ENCODE results near the gene BABAM2. TPM values are rescaled to one million over a fixed set of nuclear protein-coding genes. Genes with fewer than 3 reads are reported as not detected.

Gene BABAM2
- total RNA-seq, 1 experiment from 2014 or later: 43.5 TPM

- no peaks in the 10 kb centered on the region for H3K9me3 Mint-ChIP-seq (ENCODE audit: low read depth, unreplicated experiment)
- TF ChIP-seq CTCF (IDR thresholded peaks at IDR 0.05; ENCODE audit: unreplicated experiment): no peak
- no peak overlapping the region for H3K27ac Mint-ChIP-seq (ENCODE audit: unreplicated experiment)
- no peak for DNase-seq
- CTCF ChIA-PET: interaction anchor here (0.5 kb wide), 1 partner anchor 47 kb away, joined by 5 read pairs; no protein-coding TSS in a partner anchor
- no peaks in the 10 kb centered on the region for H3K36me3 Mint-ChIP-seq (ENCODE audit: insufficient read depth, unreplicated experiment)
- BruUV-seq (replicated peaks): no TSS peak
- no peaks in the 10 kb centered on the region for H3K27me3 Mint-ChIP-seq (ENCODE audit: unreplicated experiment)
- H3K4me1 Mint-ChIP-seq (ENCODE audit: low read depth, unreplicated experiment): peaks cover 12% of the 10 kb centered on the region
- intact Hi-C loops (cut with micrococcal nuclease; ENCODE audit: unreplicated experiment): no loop called here
- no peak overlapping the region for H3K4me3 Mint-ChIP-seq (ENCODE audit: low read depth, unreplicated experiment)
Measured at GRCh38 chr2:28052691-28053090, 162.2 kb downstream of the BABAM2 start.

- Mint-ChIP-seq H3K4me3 (ENCODE audit: low read depth, unreplicated experiment) (no peak overlapping the region), H3K9me3 (ENCODE audit: low read depth, unreplicated experiment) (no peaks in the 10 kb centered on the region), H3K4me1 (ENCODE audit: low read depth, unreplicated experiment) (peaks cover 3% of the 10 kb centered on the region), H3K27ac (ENCODE audit: unreplicated experiment) (no peak overlapping the region), H3K27me3 (ENCODE audit: unreplicated experiment) (no peaks in the 10 kb centered on the region), H3K36me3 (ENCODE audit: insufficient read depth, unreplicated experiment) (no peaks in the 10 kb centered on the region)
- DNase-seq: no peak
- CTCF ChIA-PET: interaction anchor here (0.6 to 0.8 kb wide), 2 partner anchors 11 to 133 kb away, joined by 4 to 6 read pairs; no protein-coding TSS in a partner anchor
- TF ChIP-seq CTCF (IDR thresholded peaks at IDR 0.05; ENCODE audit: unreplicated experiment): no peak
- intact Hi-C loops (cut with micrococcal nuclease; ENCODE audit: unreplicated experiment): no loop called here
- BruUV-seq (replicated peaks): no TSS peak
Measured at GRCh38 chr2:28053597-28053996, 163.1 kb downstream of the BABAM2 start.

DNA sequence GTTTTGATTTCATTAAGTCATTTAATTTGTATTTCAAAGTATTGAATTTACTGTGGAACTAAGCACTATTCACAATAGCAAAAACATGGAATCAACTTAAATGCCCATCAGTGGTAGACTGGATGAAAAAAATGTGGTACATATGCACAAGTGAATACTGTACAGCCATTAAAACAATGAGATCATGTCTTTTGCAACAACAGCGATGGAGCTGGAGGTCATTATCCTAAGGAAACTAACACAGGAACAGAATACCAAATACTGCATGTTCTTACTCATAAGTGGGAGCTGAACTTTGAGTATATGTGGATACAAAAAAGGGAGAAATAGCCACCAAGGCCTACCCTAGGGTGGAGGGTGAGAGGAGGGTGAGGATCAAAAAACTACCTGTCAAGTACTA is 164.4 kb downstream of the BABAM2 start:
- no peak for DNase-seq
- intact Hi-C loops (cut with micrococcal nuclease; ENCODE audit: unreplicated experiment): no loop called here
- no peaks in the 10 kb centered on the region for H3K36me3 Mint-ChIP-seq (ENCODE audit: insufficient read depth, unreplicated experiment)
- CTCF ChIA-PET: no interaction called here
- H3K27me3 Mint-ChIP-seq (ENCODE audit: unreplicated experiment): no peaks in the 10 kb centered on the region
- no TSS peak for BruUV-seq (replicated peaks)
- H3K9me3 Mint-ChIP-seq (ENCODE audit: low read depth, unreplicated experiment): no peaks in the 10 kb centered on the region
- no peak overlapping the region for H3K4me3 Mint-ChIP-seq (ENCODE audit: low read depth, unreplicated experiment)
- TF ChIP-seq CTCF (IDR thresholded peaks at IDR 0.05; ENCODE audit: unreplicated experiment): no peak
- no peak overlapping the region for H3K27ac Mint-ChIP-seq (ENCODE audit: unreplicated experiment)
- H3K4me1 Mint-ChIP-seq (ENCODE audit: low read depth, unreplicated experiment): no peaks in the 10 kb centered on the region

- no TSS peak for BruUV-seq (replicated peaks)
Measured at GRCh38 chr2:28055325-28055970, 164.9 kb downstream of the BABAM2 start.

More at GRCh38 chr2:28055325-28055970, 164.9 kb downstream of the BABAM2 start:
- Mint-ChIP-seq H3K9me3 (ENCODE audit: low read depth, unreplicated experiment) (no peaks in the 10 kb centered on the region), H3K27me3 (ENCODE audit: unreplicated experiment) (no peaks in the 10 kb centered on the region), H3K4me3 (ENCODE audit: low read depth, unreplicated experiment) (no peak overlapping the region), H3K4me1 (ENCODE audit: low read depth, unreplicated experiment) (no peaks in the 10 kb centered on the region), H3K36me3 (ENCODE audit: insufficient read depth, unreplicated experiment) (no peaks in the 10 kb centered on the region), H3K27ac (ENCODE audit: unreplicated experiment) (no peak overlapping the region)
- CTCF ChIA-PET: no interaction called here
- intact Hi-C loops (cut with micrococcal nuclease; ENCODE audit: unreplicated experiment): no loop called here
- no peak for DNase-seq
- no peak for TF ChIP-seq CTCF (IDR thresholded peaks at IDR 0.05; ENCODE audit: unreplicated experiment)
